DOHH2 (cell line): Measurements from ENCODE around the gene TAL1.
"Not testable (repeated sequence)": the region's sequence is repeated elsewhere in the genome, so short reads cannot be mapped to it uniquely, and the experiment has no call there.

Experiments used
- EZH2phosphoT487 ChIP-seq: fragments of 200-600 bp; sonication (generic); IDR thresholded peaks from 2 replicates; pipeline ENCODE4 v1.6.1; 2017; ENCODE audit warnings: borderline replicate concordance, mild to moderate bottlenecking, antibody characterized with exemption, low read length, moderate library complexity, mixed read lengths
- TF ChIP-seq, protein P1 (sequence below): fragments of 200-600 bp; sonication (generic); IDR thresholded peaks from one replicate; pipeline ENCODE4 v1.5.1; 2014; ENCODE audit warnings: antibody characterized with exemption, mild to moderate bottlenecking, low read depth, low read length; ENCODE audit not compliant: poor library complexity, severe bottlenecking

DNA sequence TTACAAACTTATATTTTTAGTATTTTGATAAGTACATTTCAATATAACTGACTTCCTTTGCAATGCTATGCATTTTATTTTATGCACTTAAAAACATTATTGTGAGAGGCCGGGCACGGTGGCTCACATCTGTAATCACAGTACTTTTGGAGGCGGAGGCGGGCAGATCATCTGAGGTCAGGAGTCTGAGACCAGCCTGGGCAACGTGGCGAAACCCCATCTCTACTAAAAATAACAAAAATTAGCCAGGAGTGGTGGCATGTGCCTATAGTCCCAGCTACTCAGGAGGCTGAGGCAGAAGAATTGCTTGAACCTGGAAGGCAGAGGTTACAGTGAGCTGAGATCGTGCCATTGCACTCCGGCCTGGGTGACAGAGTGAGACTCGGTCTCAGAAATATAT, 36.0 kb downstream of the TAL1 start:
- TF ChIP-seq, protein P1, sequence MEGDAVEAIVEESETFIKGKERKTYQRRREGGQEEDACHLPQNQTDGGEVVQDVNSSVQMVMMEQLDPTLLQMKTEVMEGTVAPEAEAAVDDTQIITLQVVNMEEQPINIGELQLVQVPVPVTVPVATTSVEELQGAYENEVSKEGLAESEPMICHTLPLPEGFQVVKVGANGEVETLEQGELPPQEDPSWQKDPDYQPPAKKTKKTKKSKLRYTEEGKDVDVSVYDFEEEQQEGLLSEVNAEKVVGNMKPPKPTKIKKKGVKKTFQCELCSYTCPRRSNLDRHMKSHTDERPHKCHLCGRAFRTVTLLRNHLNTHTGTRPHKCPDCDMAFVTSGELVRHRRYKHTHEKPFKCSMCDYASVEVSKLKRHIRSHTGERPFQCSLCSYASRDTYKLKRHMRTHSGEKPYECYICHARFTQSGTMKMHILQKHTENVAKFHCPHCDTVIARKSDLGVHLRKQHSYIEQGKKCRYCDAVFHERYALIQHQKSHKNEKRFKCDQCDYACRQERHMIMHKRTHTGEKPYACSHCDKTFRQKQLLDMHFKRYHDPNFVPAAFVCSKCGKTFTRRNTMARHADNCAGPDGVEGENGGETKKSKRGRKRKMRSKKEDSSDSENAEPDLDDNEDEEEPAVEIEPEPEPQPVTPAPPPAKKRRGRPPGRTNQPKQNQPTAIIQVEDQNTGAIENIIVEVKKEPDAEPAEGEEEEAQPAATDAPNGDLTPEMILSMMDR, result not testable (repeated sequence)
- not testable (repeated sequence) for TF ChIP-seq EZH2phosphoT487
